NCI-H774 (cell line): ENCODE measurements around the gene HDAC4.

ENCODE experiments used
- DNase-seq: peaks from one replicate; lab custom pipeline; 2025; lab: John Stamatoyannopoulos, UW

The HDAC4 gene

GRCh38 chr2:239327536-239328350 lies 73.1 kb downstream of the HDAC4 start:
- DNase-seq = no peak

- DNase-seq = no peak
Measured at GRCh38 chr2:239326831-239327535, 73.8 kb downstream of the HDAC4 start.

- peak; percentile 12 for DNase-seq
Measured at GRCh38 chr2:239324456-239324855, 76.4 kb downstream of the HDAC4 start.

- no peak for DNase-seq
Measured at GRCh38 chr2:239323447-239323846, 77.4 kb downstream of the HDAC4 start.

GRCh38 chr2:239322416-239323086 lies 78.3 kb downstream of the HDAC4 start:
- no peak for DNase-seq

- no peak for DNase-seq
Measured at GRCh38 chr2:239321596-239322415, 79.0 kb downstream of the HDAC4 start.

- DNase-seq = no peak
Measured at GRCh38 chr2:239318790-239319661, 81.8 kb downstream of the HDAC4 start.

- DNase-seq = no peak
Measured at GRCh38 chr2:239318151-239318611, 82.6 kb downstream of the HDAC4 start.

GRCh38 chr2:239316562-239317465 lies 84.0 kb downstream of the HDAC4 start:
- DNase-seq = no peak

GRCh38 chr2:239315308-239315707 lies 85.5 kb downstream of the HDAC4 start:
- no peak for DNase-seq

GRCh38 chr2:239313776-239314175 lies 87.0 kb downstream of the HDAC4 start:
- DNase-seq = no peak

GRCh38 chr2:239312741-239313667 lies 87.8 kb downstream of the HDAC4 start:
- DNase-seq = no peak

- no peak for DNase-seq
Measured at GRCh38 chr2:239312081-239312511, 88.7 kb downstream of the HDAC4 start.

GRCh38 chr2:239311132-239312040 lies 89.4 kb downstream of the HDAC4 start:
- peak; percentile 16 for DNase-seq

- no peak for DNase-seq
Measured at GRCh38 chr2:239310401-239311061, 90.3 kb downstream of the HDAC4 start.

GRCh38 chr2:239309398-239310245 lies 91.2 kb downstream of the HDAC4 start:
- no peak for DNase-seq
